H1 (cell line): ENCODE data around the gene TMEM54. TPM values are rescaled to one million over a fixed set of nuclear protein-coding genes. Genes with fewer than 3 reads are reported as not detected.

Experiments used
- CTCF ChIA-PET: fragments of 300-600 bp; sonication (Branson Sonifier 250); formaldehyde crosslinking; loops from one replicate; lab custom pipeline; 2021; ENCODE audit not compliant: partially characterized antibody; lab: Charles Lee
- POLR2A ChIA-PET: fragments of 300-600 bp; sonication (Branson Sonifier 250); formaldehyde crosslinking; loops from one replicate; lab custom pipeline; 2021; ENCODE audit warnings: inconsistent platforms; ENCODE audit not compliant: partially characterized antibody; lab: Charles Lee
- DNase-seq, 2 experiments: peaks; one replicate each; pipeline versions ENCODE4 v3.0.0 to v3.0.0-alpha.2; 2010 to 2022; ENCODE audit warnings: low spot score in 2 of 2, low read depth in 1 of 2, mixed read lengths in 1 of 2
- FAIRE-seq: peaks from 2 replicates; lab custom pipeline; 2011; peaks lifted over from hg19 to GRCh38; lab: Jason Lieb, UNC
- H2AFZ ChIP-seq: 2 replicates; pipeline ENCODE4 v1.8.1; 2012; ENCODE audit warnings: low read length, inconsistent platforms
- H2AK5ac ChIP-seq: 2 replicates; pipeline ENCODE4 v1.6.1; 2013; ENCODE audit warnings: low read depth, low read length
- H2BK120ac ChIP-seq: replicated peaks from 2 replicates; pipeline ENCODE3; 2013; ENCODE audit warnings: low read depth, low read length, inconsistent platforms
- H2BK12ac ChIP-seq: 2 replicates; pipeline ENCODE4 v1.6.1; 2013; ENCODE audit warnings: low read depth, low read length
- H2BK15ac ChIP-seq: 2 replicates; pipeline ENCODE4 v1.6.1; 2013; ENCODE audit warnings: low read length
- H2BK20ac ChIP-seq: 2 replicates; pipeline ENCODE4 v1.6.1; 2013; ENCODE audit warnings: low read length
- H2BK5ac ChIP-seq: 2 replicates; pipeline ENCODE4 v1.6.1; 2013; ENCODE audit warnings: low read depth, low read length
- H3K14ac ChIP-seq: 2 replicates; pipeline ENCODE4 v1.6.1; 2013; ENCODE audit warnings: inconsistent platforms; ENCODE audit not compliant: insufficient read length
- H3K18ac ChIP-seq: 2 replicates; pipeline ENCODE4 v1.6.1; 2013; ENCODE audit warnings: low read length; ENCODE audit errors: extremely low read depth
- H3K23ac ChIP-seq: 2 replicates; pipeline ENCODE4 v1.6.1; 2013; ENCODE audit warnings: inconsistent platforms; ENCODE audit not compliant: insufficient read length
- H3K23me2 ChIP-seq: 2 replicates; pipeline ENCODE4 v1.6.1; 2013; ENCODE audit warnings: low read depth, low read length
- H3K27ac ChIP-seq: 2 replicates; pipeline ENCODE4 v1.6.1; 2011; ENCODE audit warnings: low read depth, low read length, inconsistent platforms
- H3K27me3 ChIP-seq, 4 experiments: replicated peaks in 1 of 4; 1 replicate in 1 of 4; 2 replicates in 3 of 4; pipeline versions ENCODE4 v1.6.1 to v1.8.1; 2011 to 2013; ENCODE audit warnings: low read length in 3 of 4, mild to moderate bottlenecking in 3 of 4, inconsistent platforms in 2 of 4, mixed read lengths in 2 of 4, moderate library complexity in 1 of 4; ENCODE audit not compliant: control insufficient read depth in 3 of 4, insufficient read depth in 3 of 4; ENCODE audit errors: extremely low read depth in 1 of 4
- H3K36me3 ChIP-seq, 4 experiments: 2 replicates each; pipeline versions ENCODE4 v1.6.1 to v1.8.1; 2011 to 2013; ENCODE audit warnings: mild to moderate bottlenecking in 4 of 4, low read length in 3 of 4, moderate library complexity in 2 of 4, control low read depth in 1 of 4, inconsistent platforms in 1 of 4; ENCODE audit not compliant: insufficient read depth in 4 of 4, control insufficient read depth in 2 of 4
- H3K4ac ChIP-seq: replicated peaks from 2 replicates; pipeline ENCODE3; 2013; ENCODE audit warnings: low read length, low read depth, mixed read lengths, inconsistent platforms; ENCODE audit not compliant: insufficient read length
- H3K4me1 ChIP-seq, 4 experiments: replicated peaks in 1 of 4; 1 replicate in 1 of 4; 2 replicates in 3 of 4; pipeline versions ENCODE4 v1.6.1 to v1.8.1; 2011 to 2013; ENCODE audit warnings: low read length in 3 of 4, inconsistent platforms in 2 of 4, mixed read lengths in 1 of 4; ENCODE audit not compliant: insufficient read depth in 4 of 4, control insufficient read depth in 3 of 4
- H3K4me2 ChIP-seq, 2 experiments: 2 replicates each; pipeline versions ENCODE4 v1.6.1 to v1.8.1; 2011 to 2013; ENCODE audit warnings: low read depth in 2 of 2, low read length in 2 of 2, control low read depth in 1 of 2, inconsistent platforms in 1 of 2, mild to moderate bottlenecking in 1 of 2; ENCODE audit not compliant: insufficient read depth in 1 of 2
- H3K4me3 ChIP-seq, 4 experiments: fragments of 200-600, 300-600 bp in 1 of 4; sonication (generic), shearing (Covaris generic), sonication (Bioruptor Twin) in 1 of 4; 2 replicates each; pipeline versions ENCODE4 v1.5.1 to v1.8.1; 2011 to 2016; ENCODE audit warnings: low read length in 4 of 4, low read depth in 3 of 4, control low read depth in 2 of 4, inconsistent platforms in 2 of 4, mild to moderate bottlenecking in 2 of 4, mixed read lengths in 1 of 4, moderate library complexity in 1 of 4; ENCODE audit not compliant: insufficient read depth in 2 of 4; ENCODE audit errors: extremely low read depth in 1 of 4
- H3K56ac ChIP-seq: replicated peaks from 2 replicates; pipeline ENCODE3; 2013; ENCODE audit warnings: low read depth, mild to moderate bottlenecking, mixed read lengths, low read length, inconsistent platforms; ENCODE audit not compliant: insufficient read length
- H3K79me1 ChIP-seq: 2 replicates; pipeline ENCODE4 v1.6.1; 2013; ENCODE audit warnings: low read depth, low read length, control low read depth
- H3K79me2 ChIP-seq, 2 experiments: 2 replicates each; pipeline versions ENCODE4 v1.6.1 to v1.8.1; 2012 to 2013; ENCODE audit warnings: low read length in 2 of 2, mild to moderate bottlenecking in 2 of 2, inconsistent platforms in 1 of 2; ENCODE audit not compliant: insufficient read depth in 2 of 2, control insufficient read depth in 1 of 2
- H3K9ac ChIP-seq, 4 experiments: replicated peaks in 1 of 4; 1 replicate in 1 of 4; 2 replicates in 3 of 4; pipeline versions ENCODE4 v1.6.1 to v1.8.1; 2011 to 2013; ENCODE audit warnings: low read depth in 3 of 4, low read length in 3 of 4, control low read depth in 2 of 4, mild to moderate bottlenecking in 2 of 4, moderate library complexity in 2 of 4, inconsistent platforms in 1 of 4; ENCODE audit errors: extremely low read depth in 1 of 4
- H3K9me3 ChIP-seq, 2 experiments: 2 replicates each; pipeline versions ENCODE4 v1.6.1 to v1.8.1; 2012 to 2013; ENCODE audit warnings: mild to moderate bottlenecking in 2 of 2, moderate library complexity in 2 of 2, control low read depth in 1 of 2, inconsistent platforms in 1 of 2, low read depth in 1 of 2, low read length in 1 of 2, mixed read lengths in 1 of 2; ENCODE audit not compliant: insufficient read depth in 2 of 2
- H4K20me1 ChIP-seq, 2 experiments: replicated peaks in 1 of 2; 2 replicates each; pipeline versions ENCODE3 to v1.8.1; 2011 to 2013; ENCODE audit warnings: inconsistent platforms in 2 of 2, low read length in 2 of 2, mild to moderate bottlenecking in 1 of 2; ENCODE audit not compliant: insufficient read depth in 2 of 2, control insufficient read depth in 1 of 2
- H4K5ac ChIP-seq: 2 replicates; pipeline ENCODE4 v1.6.1; 2013; ENCODE audit warnings: low read length, low read depth, mixed read lengths, inconsistent platforms; ENCODE audit not compliant: insufficient read length
- H4K8ac ChIP-seq: 2 replicates; pipeline ENCODE4 v1.8.0; 2013; ENCODE audit warnings: mild to moderate bottlenecking, moderate library complexity, low read length, inconsistent platforms; ENCODE audit not compliant: insufficient read depth; ENCODE audit errors: extremely low read depth
- H4K91ac ChIP-seq: replicated peaks from 2 replicates; pipeline ENCODE3; 2013; ENCODE audit warnings: low read length, mixed read lengths, inconsistent platforms; ENCODE audit not compliant: insufficient read length
- BCL11A ChIP-seq, 2 experiments: IDR thresholded peaks; one replicate each; pipeline ENCODE4 v1.6.1; 2011; ENCODE audit warnings: low read depth in 2 of 2, low read length in 2 of 2, mild to moderate bottlenecking in 2 of 2
- EGR1 ChIP-seq: IDR thresholded peaks from 2 replicates; pipeline ENCODE4 v1.6.1; 2011; ENCODE audit warnings: low read depth, low read length, borderline replicate concordance
- KDM5A ChIP-seq: fragments of 200-600 bp; IDR thresholded peaks from 2 replicates; pipeline ENCODE4 v1.7.1; 2012; ENCODE audit warnings: mild to moderate bottlenecking, low read length, inconsistent platforms, mixed read lengths
- PHF8 ChIP-seq: fragments of 200-600 bp; sonication (generic); conservative IDR thresholded peaks from 2 replicates; pipeline ENCODE4 v1.7.1; 2012; ENCODE audit warnings: low read depth, mild to moderate bottlenecking, inconsistent platforms, low read length, moderate library complexity
- POLR2A ChIP-seq, 2 experiments: IDR thresholded peaks; 1 replicate in 1 of 2; 2 replicates in 1 of 2; pipeline ENCODE4 v1.6.1; 2011; ENCODE audit warnings: low read depth in 2 of 2, low read length in 2 of 2, mild to moderate bottlenecking in 2 of 2; ENCODE audit errors: control extremely low read depth in 1 of 2
- POU5F1 ChIP-seq: IDR thresholded peaks from 2 replicates; pipeline ENCODE4 v1.6.1; 2011; ENCODE audit warnings: low read depth, mild to moderate bottlenecking, low read length, moderate library complexity
- RFX5 ChIP-seq: IDR thresholded peaks from 2 replicates; pipeline ENCODE4 v1.6.1; 2011; ENCODE audit warnings: low read depth, low read length, improper control_type of control experiment, borderline replicate concordance
- SIRT6 ChIP-seq: IDR thresholded peaks from one replicate; pipeline ENCODE4 v1.7.1; 2012; ENCODE audit warnings: low read length, inconsistent platforms
- SP4 ChIP-seq: IDR thresholded peaks from 2 replicates; pipeline ENCODE4 v1.6.1; 2012; ENCODE audit warnings: low read length, inconsistent platforms
- SRF ChIP-seq: IDR thresholded peaks from 2 replicates; pipeline ENCODE4 v1.6.1; 2011; ENCODE audit warnings: mild to moderate bottlenecking, low read depth, low read length, moderate library complexity
- WGBS, 2 experiments: shearing (Covaris generic) in 1 of 2; methylation state at CpG; one replicate each; pipeline versions ENCODE4 v1.1.6 to v1.1.7; 2013 to 2015; ENCODE audit warnings: low lambda C conversion rate in 2 of 2, mixed read lengths in 2 of 2, inconsistent platforms in 1 of 2, low coverage in 1 of 2, missing lambda C conversion rate in 1 of 2; ENCODE audit not compliant: insufficient replicate concordance in 2 of 2, insufficient coverage in 1 of 2, insufficient read length in 1 of 2; ENCODE audit errors: extremely low coverage in 1 of 2, missing lambda C conversion rate in 1 of 2; 5-methylcytosine and 5-hydroxymethylcytosine counted together
- polyA plus RNA-seq, 7 experiments: library from polyadenylated mRNA; depleted of rRNA in 3 of 7; stranded (reverse) in 5 of 7; unstranded in 2 of 7; fragments of >200 nt in 5 of 7; fragments of 200-250 nt in 2 of 7; gene quantifications; 1 replicate in 5 of 7; 2 replicates in 1 of 7; 4 replicates in 1 of 7; pipeline versions ENCODE4 v1.2.1 to v1.2.3, GENCODE V29; 2011 to 2013; ENCODE audit warnings: missing spikeins in 2 of 7, mixed read lengths in 2 of 7
- total RNA-seq: library from RNA; stranded (reverse); fragmentation: NEBNext Ultra II Directional; extraction: Animal tissue kit (Norgen Biotek cat#: 25700); gene quantifications from 2 replicates; pipeline ENCODE4 v1.2.1, GENCODE V29; 2021
- TF ChIP-seq, protein P1 (sequence below): IDR thresholded peaks from 2 replicates; pipeline ENCODE4 v1.6.1; 2012; ENCODE audit warnings: inconsistent platforms

TMEM54 gene
- total and polyA plus RNA-seq, 2 of the 8 experiments (the other 6 are each of a cell fraction or from before 2014, with no cell fraction given), result 9.5 to 58.7 TPM

DNA sequence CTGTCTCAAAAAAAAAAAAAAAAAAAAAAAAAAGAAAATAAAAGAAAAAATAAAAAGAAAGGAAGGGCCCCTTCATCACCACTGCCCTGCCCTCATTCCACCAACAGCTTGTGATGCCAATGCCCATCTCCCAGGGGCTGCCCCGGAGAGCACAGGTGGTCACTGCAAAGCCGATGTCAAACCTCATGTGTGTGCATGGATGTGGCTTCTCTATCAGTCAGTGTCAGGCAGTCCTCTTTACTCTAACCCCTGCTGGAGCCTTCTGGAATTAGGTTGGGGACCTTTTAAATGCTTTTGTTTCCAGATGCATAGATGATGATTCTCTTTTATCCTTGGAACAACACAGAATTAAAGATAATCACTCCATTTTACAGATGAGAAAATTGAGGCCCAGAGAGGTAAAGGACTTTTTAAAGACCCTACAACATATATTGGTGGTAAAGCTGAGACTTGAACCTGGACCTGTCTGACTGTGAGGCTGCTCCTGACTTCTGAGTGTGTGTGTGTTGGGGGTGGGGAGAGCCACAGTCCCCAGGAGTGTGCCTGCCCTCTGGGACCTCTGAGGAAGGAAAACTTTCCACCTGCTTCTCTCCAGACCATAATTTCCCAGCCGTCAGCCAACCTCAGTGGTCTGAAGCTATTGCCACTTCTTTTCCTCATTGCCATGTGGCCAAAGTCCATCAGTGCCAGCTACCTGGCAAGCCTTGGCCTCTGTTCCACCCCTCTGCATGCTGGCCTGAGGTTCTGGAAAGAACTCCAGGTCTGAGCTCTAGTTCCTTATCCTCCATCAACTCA is 3.0 kb upstream of the TMEM54 start:
- H2BK120ac ChIP-seq, result no peak overlapping the region
- H3K18ac ChIP-seq, result no peak overlapping the region
- H2BK15ac ChIP-seq, result 0 out of 2 replicates have a peak overlapping the region, but pooled peaks have one; percentile 46
- H3K27ac ChIP-seq, result no peak overlapping the region
- no peak overlapping the region for H3K56ac ChIP-seq
- no peak overlapping the region for H3K23ac ChIP-seq
- H3K79me1 ChIP-seq, result no peaks in the 10 kb centered on the region
- no peak overlapping the region for H2AFZ ChIP-seq
- TF ChIP-seq SRF (no peak), SIRT6 (no peak), EGR1 (no peak), RFX5 (no peak), POU5F1 (no peak), POLR2A (IDR thresholded peaks at IDR 0.05; ENCODE audit: control extremely low read depth in 1 of 2, low read depth in 2 of 2, low read length in 2 of 2) (no peak), PHF8 (no peak), SP4 (no peak), BCL11A (IDR thresholded peaks at IDR 0.05; ENCODE audit: low read depth in 2 of 2, low read length in 2 of 2) (no peak), KDM5A (no peak)
- TF ChIP-seq, protein P1, sequence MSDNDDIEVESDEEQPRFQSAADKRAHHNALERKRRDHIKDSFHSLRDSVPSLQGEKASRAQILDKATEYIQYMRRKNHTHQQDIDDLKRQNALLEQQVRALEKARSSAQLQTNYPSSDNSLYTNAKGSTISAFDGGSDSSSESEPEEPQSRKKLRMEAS, result no peak
- peaks cover 14 to 33% (median 30%) of the 10 kb centered on the region in 4 experiments for H3K27me3 ChIP-seq
- peaks cover 2 to 4% of the 10 kb centered on the region in 2 experiments for H4K20me1 ChIP-seq
- H3K23me2 ChIP-seq, result peaks cover 11% of the 10 kb centered on the region; the same call in 1 of the 2 replicates
- H3K36me3 ChIP-seq, result no peaks in the 10 kb centered on the region
- no peak overlapping the region for H3K4me2 ChIP-seq
- no peak overlapping the region for H2BK12ac ChIP-seq
- DNase-seq (no peak), FAIRE-seq (no peak)
- no peaks in the 10 kb centered on the region for H3K79me2 ChIP-seq
- H3K4me1 ChIP-seq, result peaks cover 0 to 11% (median 8%) of the 10 kb centered on the region in 4 experiments; a peak in 6 of 7 replicates
- H2BK5ac ChIP-seq, result no peak overlapping the region
- 0 out of 2 replicates have a peak overlapping the region, but pooled peaks have one; percentile 86 for H2AK5ac ChIP-seq
- H3K9ac ChIP-seq, result no peak overlapping the region
- no peak overlapping the region for H3K4ac ChIP-seq
- H2BK20ac ChIP-seq, result no peak overlapping the region
- no peak overlapping the region for H4K91ac ChIP-seq
- no peaks in the 10 kb centered on the region for H3K9me3 ChIP-seq
- H4K8ac ChIP-seq, result no peak overlapping the region
- H3K4me3 ChIP-seq, result no peak overlapping the region
- POLR2A ChIA-PET, result interaction anchor here (1.4 kb wide), 1 partner anchor 60 kb away, joined by 3 read pairs; the partner anchor contains the start of gene RNF19B
- WGBS, 2 experiments, result 79% methylated on average over 3 of the region's 3 CpGs; no CpG with 5 or more reads in 1 of the 2 experiments
- no peak overlapping the region for H4K5ac ChIP-seq
- H3K14ac ChIP-seq, result no peak overlapping the region
- CTCF ChIA-PET, result interaction anchor here (0.5 to 1.6 kb wide), 9 partner anchors 12 to 1722 kb away, joined by 3 to 5 read pairs (median 3); no protein-coding TSS in a partner anchor
